C4-2B (cell line): ENCODE data around the gene EIF4E.
"Not testable (repeated sequence)": the region's sequence is repeated elsewhere in the genome, so short reads cannot be mapped to it uniquely, and the experiment has no call there.

Experiments
- CTCF ChIP-seq: fragments of 450-650 bp; conservative IDR thresholded peaks from 2 replicates; pipeline ENCODE4 v1.5.1; 2017; ENCODE audit warnings: mild to moderate bottlenecking
- ZFX ChIP-seq: fragments of 450-650 bp; IDR thresholded peaks from 2 replicates; pipeline ENCODE4 v1.6.1; 2017

- TF ChIP-seq CTCF, ZFX: not testable (repeated sequence)
Observed at GRCh38 chr4:98831036-98831435, 97.9 kb downstream of the EIF4E start.
